Measurements from ENCODE around the gene EMC8.
"Not testable (repeated sequence)": the region's sequence is repeated elsewhere in the genome, so short reads cannot be mapped to it uniquely, and the experiment has no call there.

EMC8 gene

DNA sequence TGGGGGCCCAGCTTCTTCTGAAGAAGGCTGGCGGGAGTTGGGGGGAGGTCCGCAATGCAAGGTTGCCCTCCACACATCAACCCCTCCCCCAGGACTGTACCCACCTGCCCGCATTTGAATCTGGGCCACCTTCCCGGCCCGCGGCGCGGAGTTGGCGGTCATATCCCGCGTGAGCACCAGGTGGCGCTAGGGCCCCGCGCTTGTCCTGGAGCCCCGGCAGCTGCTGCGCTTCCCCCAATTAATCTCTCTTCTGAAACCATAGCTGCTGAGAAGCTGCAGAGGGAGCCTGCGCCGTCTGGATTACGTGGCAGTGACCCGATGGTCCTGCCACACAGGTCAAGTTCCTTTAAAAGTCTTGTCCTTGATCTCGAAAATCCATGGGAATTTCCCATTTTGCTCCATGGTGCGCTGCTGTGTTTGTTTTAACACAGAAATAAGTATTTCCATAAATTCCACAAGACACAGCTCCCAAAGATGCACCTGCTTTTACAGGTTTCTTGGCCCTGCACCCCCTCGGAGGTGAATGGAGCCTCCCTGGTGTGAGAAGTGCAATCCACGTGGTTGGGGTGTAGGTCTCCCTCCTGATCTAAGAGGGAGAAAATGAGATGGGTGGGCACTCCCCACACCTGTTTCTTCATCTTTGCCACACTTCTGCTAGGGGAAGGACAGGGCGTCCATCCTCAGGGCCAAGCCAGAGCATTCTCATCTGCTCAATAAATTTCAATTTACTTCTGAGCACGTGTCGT is 22.2 kb upstream of the EMC8 start:
- TF ChIP-seq, protein P1, sequence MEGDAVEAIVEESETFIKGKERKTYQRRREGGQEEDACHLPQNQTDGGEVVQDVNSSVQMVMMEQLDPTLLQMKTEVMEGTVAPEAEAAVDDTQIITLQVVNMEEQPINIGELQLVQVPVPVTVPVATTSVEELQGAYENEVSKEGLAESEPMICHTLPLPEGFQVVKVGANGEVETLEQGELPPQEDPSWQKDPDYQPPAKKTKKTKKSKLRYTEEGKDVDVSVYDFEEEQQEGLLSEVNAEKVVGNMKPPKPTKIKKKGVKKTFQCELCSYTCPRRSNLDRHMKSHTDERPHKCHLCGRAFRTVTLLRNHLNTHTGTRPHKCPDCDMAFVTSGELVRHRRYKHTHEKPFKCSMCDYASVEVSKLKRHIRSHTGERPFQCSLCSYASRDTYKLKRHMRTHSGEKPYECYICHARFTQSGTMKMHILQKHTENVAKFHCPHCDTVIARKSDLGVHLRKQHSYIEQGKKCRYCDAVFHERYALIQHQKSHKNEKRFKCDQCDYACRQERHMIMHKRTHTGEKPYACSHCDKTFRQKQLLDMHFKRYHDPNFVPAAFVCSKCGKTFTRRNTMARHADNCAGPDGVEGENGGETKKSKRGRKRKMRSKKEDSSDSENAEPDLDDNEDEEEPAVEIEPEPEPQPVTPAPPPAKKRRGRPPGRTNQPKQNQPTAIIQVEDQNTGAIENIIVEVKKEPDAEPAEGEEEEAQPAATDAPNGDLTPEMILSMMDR (IDR thresholded peaks at IDR 0.05) = peak; percentile 93
- Histone ChIP-seq H3K27ac (no peak overlapping the region), H3K4me3 (no peak overlapping the region)
- no peak for DNase-seq (ENCODE audit: low spot score)

GRCh38 chr16:85820604-85821372 is 21.4 kb upstream of the EMC8 start:
- Histone ChIP-seq H3K4me3 (no peak overlapping the region), H3K27ac (no peak overlapping the region)
- TF ChIP-seq, protein P1 (IDR thresholded peaks at IDR 0.05) = no peak
- no peak for DNase-seq (ENCODE audit: low spot score)

GRCh38 chr16:85819771-85820170 is 20.4 kb upstream of the EMC8 start:
- Histone ChIP-seq H3K4me3 (no peak overlapping the region), H3K27ac (no peak overlapping the region)
- TF ChIP-seq, protein P1 (IDR thresholded peaks at IDR 0.05) = no peak
- no peak for DNase-seq (ENCODE audit: low spot score)

GRCh38 chr16:85819245-85819644 is 19.9 kb upstream of the EMC8 start:
- TF ChIP-seq, protein P1 (IDR thresholded peaks at IDR 0.05) = peak; percentile 55
- Histone ChIP-seq H3K4me3 (no peak overlapping the region), H3K27ac (no peak overlapping the region)
- DNase-seq (ENCODE audit: low spot score) = no peak

DNA sequence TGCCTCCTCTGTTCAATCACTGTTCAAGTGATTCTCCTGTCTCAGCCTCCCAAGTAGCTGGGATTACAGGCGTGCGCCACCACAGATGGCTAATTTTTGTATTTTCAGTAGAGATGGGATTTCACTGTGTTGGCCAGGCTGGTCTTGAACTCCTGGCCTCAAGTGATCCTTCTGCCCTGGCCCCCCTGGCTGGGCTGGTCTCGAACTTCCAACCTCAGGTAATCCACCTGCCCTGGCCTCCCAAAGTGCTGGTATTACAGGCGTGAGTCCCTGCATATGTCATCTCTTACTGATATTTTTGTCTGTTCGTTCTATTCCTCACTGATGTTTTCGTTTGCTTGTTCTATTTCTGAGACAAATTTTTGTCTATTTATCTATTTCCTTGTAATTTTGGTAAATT is 17.9 kb upstream of the EMC8 start:
- not testable (repeated sequence) for H3K27ac ChIP-seq; DNase-seq (ENCODE audit: low spot score); H3K4me3 ChIP-seq

GRCh38 chr16:85816159-85816558 is 16.8 kb upstream of the EMC8 start:
- H3K4me3 ChIP-seq = no peak overlapping the region
- H3K27ac ChIP-seq = no peak overlapping the region
- no peak for DNase-seq (ENCODE audit: low spot score)
- TF ChIP-seq, protein P1 (IDR thresholded peaks at IDR 0.05) = no peak

GRCh38 chr16:85812811-85813700 is 13.7 kb upstream of the EMC8 start:
- H3K4me3 ChIP-seq = no peak overlapping the region
- TF ChIP-seq, protein P1 (IDR thresholded peaks at IDR 0.05) = no peak
- no peak overlapping the region for H3K27ac ChIP-seq
- no peak for DNase-seq (ENCODE audit: low spot score)

Measured in coronary artery (tissue), 2 donors.